ENCODE measurements around the gene LLCFC1. TPM values are rescaled to one million over a fixed set of nuclear protein-coding genes. Genes with fewer than 3 reads are reported as not detected.

The LLCFC1 gene
- total RNA-seq, 4 donors from 2014 or later: not detected

DNA sequence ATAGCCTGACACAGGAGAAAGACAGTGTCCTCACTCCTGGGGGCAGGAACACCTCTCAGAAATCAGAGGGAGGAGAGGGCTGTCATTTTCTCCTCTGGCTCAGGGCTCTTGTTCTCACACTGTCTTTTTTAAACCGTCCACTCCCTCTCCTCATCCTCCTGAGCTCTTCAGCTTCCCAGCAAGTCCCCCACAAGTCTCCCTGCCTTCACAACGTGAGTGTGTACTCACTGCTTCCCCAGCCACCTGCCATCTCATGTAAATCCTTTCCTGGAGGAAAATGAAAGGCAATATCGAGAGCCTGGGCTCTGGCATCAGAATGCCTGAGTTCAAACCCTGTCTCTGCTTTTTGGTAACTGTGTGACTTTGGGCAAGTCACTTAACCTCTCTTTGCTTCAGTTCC lies 5.7 kb downstream of the LLCFC1 start:
- 56 to 71% methylated on average over 2 to 3 of the region's 3 CpGs for WGBS, 2 donors (ENCODE audit: low coverage in 1 of 2)
- no peak for ATAC-seq
- H3K4me3 ChIP-seq: no peak overlapping the region
- H3K36me3 ChIP-seq: no peaks in the 10 kb centered on the region
- TF ChIP-seq POLR2AphosphoS5 (IDR thresholded peaks at IDR 0.05) (no peak), POLR2A (IDR thresholded peaks at IDR 0.05) (no peak), EP300 (IDR thresholded peaks at IDR 0.05) (no peak)
- TF ChIP-seq, protein P1, sequence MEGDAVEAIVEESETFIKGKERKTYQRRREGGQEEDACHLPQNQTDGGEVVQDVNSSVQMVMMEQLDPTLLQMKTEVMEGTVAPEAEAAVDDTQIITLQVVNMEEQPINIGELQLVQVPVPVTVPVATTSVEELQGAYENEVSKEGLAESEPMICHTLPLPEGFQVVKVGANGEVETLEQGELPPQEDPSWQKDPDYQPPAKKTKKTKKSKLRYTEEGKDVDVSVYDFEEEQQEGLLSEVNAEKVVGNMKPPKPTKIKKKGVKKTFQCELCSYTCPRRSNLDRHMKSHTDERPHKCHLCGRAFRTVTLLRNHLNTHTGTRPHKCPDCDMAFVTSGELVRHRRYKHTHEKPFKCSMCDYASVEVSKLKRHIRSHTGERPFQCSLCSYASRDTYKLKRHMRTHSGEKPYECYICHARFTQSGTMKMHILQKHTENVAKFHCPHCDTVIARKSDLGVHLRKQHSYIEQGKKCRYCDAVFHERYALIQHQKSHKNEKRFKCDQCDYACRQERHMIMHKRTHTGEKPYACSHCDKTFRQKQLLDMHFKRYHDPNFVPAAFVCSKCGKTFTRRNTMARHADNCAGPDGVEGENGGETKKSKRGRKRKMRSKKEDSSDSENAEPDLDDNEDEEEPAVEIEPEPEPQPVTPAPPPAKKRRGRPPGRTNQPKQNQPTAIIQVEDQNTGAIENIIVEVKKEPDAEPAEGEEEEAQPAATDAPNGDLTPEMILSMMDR (IDR thresholded peaks at IDR 0.05): no peak
- H3K9me3 ChIP-seq: no peaks in the 10 kb centered on the region
- no peaks in the 10 kb centered on the region for H3K4me1 ChIP-seq
- no peak overlapping the region for H3K27ac ChIP-seq
- no peaks in the 10 kb centered on the region for H3K27me3 ChIP-seq

DNA sequence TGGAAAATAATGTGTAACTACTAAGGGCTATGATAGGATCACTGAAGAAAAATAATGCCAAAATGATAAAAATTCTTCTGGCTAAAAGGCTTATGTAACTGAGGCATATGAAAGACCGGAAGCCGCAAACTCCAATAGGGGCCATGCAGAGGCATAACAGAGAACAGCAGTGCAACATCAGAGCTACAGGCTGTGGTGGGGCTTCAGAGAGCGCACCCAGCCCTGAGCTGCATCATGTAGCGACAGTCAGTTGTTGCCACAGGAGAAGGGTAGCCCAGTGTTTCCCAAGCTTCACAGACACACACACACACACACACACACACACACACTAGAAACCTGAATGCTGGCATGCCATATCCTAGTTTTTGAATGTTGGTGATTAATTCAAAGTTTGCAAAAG lies 9.3 kb downstream of the LLCFC1 start:
- Histone ChIP-seq H3K27me3 (no peaks in the 10 kb centered on the region), H3K36me3 (no peaks in the 10 kb centered on the region), H3K4me3 (no peak overlapping the region), H3K9me3 (no peaks in the 10 kb centered on the region), H3K4me1 (no peaks in the 10 kb centered on the region), H3K27ac (no peak overlapping the region)
- TF ChIP-seq EP300 (IDR thresholded peaks at IDR 0.05) (no peak), POLR2AphosphoS5 (IDR thresholded peaks at IDR 0.05) (no peak), POLR2A (IDR thresholded peaks at IDR 0.05) (no peak)
- TF ChIP-seq, protein P1 (IDR thresholded peaks at IDR 0.05): no peak
- ATAC-seq: no peak
- WGBS, 2 donors (ENCODE audit: low coverage in 1 of 2): 89% methylated on average over 4 of the region's 4 CpGs; no CpG with 5 or more reads in 1 of the 2 donors

- no peak overlapping the region for H3K27ac ChIP-seq
- no peaks in the 10 kb centered on the region for H3K36me3 ChIP-seq
- no peaks in the 10 kb centered on the region for H3K27me3 ChIP-seq
- no peaks in the 10 kb centered on the region for H3K4me1 ChIP-seq
- no peak for ATAC-seq
- H3K9me3 ChIP-seq: peaks cover 0 to 11% (median 0%) of the 10 kb centered on the region in 3 donors
- TF ChIP-seq, protein P1 (IDR thresholded peaks at IDR 0.05): no peak
- TF ChIP-seq POLR2A (IDR thresholded peaks at IDR 0.05) (no peak), EP300 (IDR thresholded peaks at IDR 0.05) (no peak), POLR2AphosphoS5 (IDR thresholded peaks at IDR 0.05) (no peak)
- H3K4me3 ChIP-seq: no peak overlapping the region
Measured at GRCh38 chr7:142950235-142950634, 11.0 kb downstream of the LLCFC1 start.

- peaks cover 0 to 11% (median 0%) of the 10 kb centered on the region in 3 donors for H3K9me3 ChIP-seq
- no peaks in the 10 kb centered on the region for H3K36me3 ChIP-seq
- no peak for ATAC-seq
- no peak overlapping the region for H3K4me3 ChIP-seq
- H3K27ac ChIP-seq: no peak overlapping the region
- H3K27me3 ChIP-seq: no peaks in the 10 kb centered on the region
- H3K4me1 ChIP-seq: no peaks in the 10 kb centered on the region
- TF ChIP-seq POLR2AphosphoS5 (IDR thresholded peaks at IDR 0.05): no peak
- TF ChIP-seq, protein P1 (IDR thresholded peaks at IDR 0.05): no peak
- TF ChIP-seq POLR2A (IDR thresholded peaks at IDR 0.05): no peak
- no peak for TF ChIP-seq EP300 (IDR thresholded peaks at IDR 0.05)
Measured at GRCh38 chr7:142954680-142955268, 15.5 kb downstream of the LLCFC1 start.

- peaks cover 0 to 11% (median 0%) of the 10 kb centered on the region in 3 donors for H3K9me3 ChIP-seq
- H3K4me1 ChIP-seq: no peaks in the 10 kb centered on the region
- no peak overlapping the region for H3K27ac ChIP-seq
- no peak for ATAC-seq
- 15 to 40% methylated on average over 1 to 3 of the region's 3 CpGs for WGBS, 2 donors (ENCODE audit: low coverage in 1 of 2)
- TF ChIP-seq, protein P1 (IDR thresholded peaks at IDR 0.05): no peak
- TF ChIP-seq EP300 (IDR thresholded peaks at IDR 0.05) (no peak), POLR2AphosphoS5 (IDR thresholded peaks at IDR 0.05) (no peak), POLR2A (IDR thresholded peaks at IDR 0.05) (no peak)
- no peaks in the 10 kb centered on the region for H3K27me3 ChIP-seq
- no peaks in the 10 kb centered on the region for H3K36me3 ChIP-seq
- no peak overlapping the region for H3K4me3 ChIP-seq
Measured at GRCh38 chr7:142956951-142957623, 17.8 kb downstream of the LLCFC1 start.
